HEK293 (cell line): ENCODE results near the gene WDR76.

ENCODE experiments used
- CTCF ChIP-seq: fragments of 450-650 bp; formaldehyde crosslinking; IDR thresholded peaks from 2 replicates; pipeline ENCODE4 v1.5.1; 2016; ENCODE audit warnings: missing biosample characterization, missing genetic modification characterization
- INSM2 ChIP-seq: fragments of 450-650 bp; formaldehyde crosslinking; IDR thresholded peaks from 2 replicates; pipeline ENCODE4 v1.5.1; 2016; ENCODE audit warnings: missing biosample characterization, missing genetic modification characterization
- PATZ1 ChIP-seq: fragments of 450-650 bp; formaldehyde crosslinking; IDR thresholded peaks from 2 replicates; pipeline ENCODE4 v1.5.1; 2016; ENCODE audit warnings: missing biosample characterization, missing genetic modification characterization
- SP2 ChIP-seq: fragments of 450-650 bp; formaldehyde crosslinking; IDR thresholded peaks from 2 replicates; pipeline ENCODE4 v1.5.1; 2016; ENCODE audit warnings: missing biosample characterization, missing genetic modification characterization
- ZBTB21 ChIP-seq: fragments of 450-650 bp; formaldehyde crosslinking; IDR thresholded peaks from 2 replicates; pipeline ENCODE4 v1.5.1; 2017; ENCODE audit warnings: missing biosample characterization, missing genetic modification characterization
- ZNF121 ChIP-seq: fragments of 450-650 bp; formaldehyde crosslinking; IDR thresholded peaks from 2 replicates; pipeline ENCODE4 v1.5.1; 2016; ENCODE audit warnings: missing biosample characterization, missing genetic modification characterization
- ZNF146 ChIP-seq: fragments of 450-650 bp; formaldehyde crosslinking; IDR thresholded peaks from 2 replicates; pipeline ENCODE4 v1.5.1; 2016; ENCODE audit warnings: missing biosample characterization, missing genetic modification characterization
- ZNF48 ChIP-seq: fragments of 450-650 bp; formaldehyde crosslinking; IDR thresholded peaks from 2 replicates; pipeline ENCODE4 v1.5.1; 2016; ENCODE audit warnings: missing biosample characterization, missing genetic modification characterization
- ZNF501 ChIP-seq: fragments of 450-650 bp; formaldehyde crosslinking; IDR thresholded peaks from 2 replicates; pipeline ENCODE4 v1.5.1; 2016; ENCODE audit warnings: missing biosample characterization, missing genetic modification characterization
- ZNF777 ChIP-seq: fragments of 450-650 bp; formaldehyde crosslinking; IDR thresholded peaks from 2 replicates; pipeline ENCODE4 v1.5.1; 2017; ENCODE audit warnings: missing biosample characterization, missing genetic modification characterization, borderline replicate concordance

GRCh38 chr15:43792761-43793476 lies 33.9 kb upstream of the WDR76 start:
- no peak for TF ChIP-seq CTCF (tag by site-specific recombination)
- no peak for TF ChIP-seq ZNF501 (tag by site-specific recombination)
- no peak for TF ChIP-seq ZNF121 (tag by site-specific recombination)
- no peak for TF ChIP-seq PATZ1 (tag by site-specific recombination)
- TF ChIP-seq SP2: no peak
- no peak for TF ChIP-seq ZNF146
- no peak for TF ChIP-seq ZNF48 (tag by site-specific recombination)
- no peak for TF ChIP-seq INSM2 (tag by site-specific recombination)
- no peak for TF ChIP-seq ZBTB21 (tag by site-specific recombination)
- TF ChIP-seq ZNF777 (tag by site-specific recombination): no peak
